Fibroblast of lung (primary cell): ENCODE measurements around the gene ANO7. TPM values are rescaled to one million over a fixed set of nuclear protein-coding genes. Genes with fewer than 3 reads are reported as not detected.

Experiments used
- DNase-seq, 2 donors: peaks; one replicate each; pipeline versions ENCODE4 v3.0.0 to v3.0.0-alpha.2; 2010; ENCODE audit warnings: low read depth in 2 of 2
- H2AFZ ChIP-seq: 2 replicates; pipeline ENCODE4 v1.5.1; 2012; ENCODE audit warnings: low read length, control low read depth, inconsistent platforms
- H3K27ac ChIP-seq: 2 replicates; pipeline ENCODE4 v1.5.1; 2011; ENCODE audit warnings: low read length, control low read depth; ENCODE audit not compliant: insufficient read depth
- H3K27me3 ChIP-seq: 2 replicates; pipeline ENCODE4 v1.5.1; 2011; ENCODE audit warnings: mild to moderate bottlenecking, low read length; ENCODE audit not compliant: control insufficient read depth, insufficient read depth
- H3K36me3 ChIP-seq: 2 replicates; pipeline ENCODE4 v1.5.1; 2011; ENCODE audit warnings: low read length; ENCODE audit not compliant: control insufficient read depth, insufficient read depth
- H3K4me1 ChIP-seq: 2 replicates; pipeline ENCODE4 v1.5.1; 2011; ENCODE audit warnings: low read length; ENCODE audit not compliant: control insufficient read depth, insufficient read depth; ENCODE audit errors: extremely low read depth
- H3K4me2 ChIP-seq: 2 replicates; pipeline ENCODE4 v1.5.1; 2011; ENCODE audit warnings: low read length, control low read depth; ENCODE audit not compliant: insufficient read depth; ENCODE audit errors: extremely low read depth
- H3K4me3 ChIP-seq, 4 experiments: fragments of 200-600 bp in 1 of 4; sonication (generic) in 1 of 4; replicated peaks in 1 of 4; 2 replicates each; pipeline ENCODE4 v1.5.1; 2011 to 2016; ENCODE audit warnings: low read length in 4 of 4, low read depth in 3 of 4, mild to moderate bottlenecking in 3 of 4, control low read depth in 2 of 4, inconsistent platforms in 1 of 4, mixed read lengths in 1 of 4; ENCODE audit not compliant: insufficient read depth in 1 of 4; ENCODE audit errors: control extremely low read depth in 1 of 4
- H3K79me2 ChIP-seq: 2 replicates; pipeline ENCODE4 v1.5.1; 2012; ENCODE audit warnings: mild to moderate bottlenecking, low read length, inconsistent platforms; ENCODE audit not compliant: control insufficient read depth, insufficient read depth
- H3K9ac ChIP-seq: 2 replicates; pipeline ENCODE4 v1.5.1; 2011; ENCODE audit warnings: mild to moderate bottlenecking, low read length, control low read depth; ENCODE audit not compliant: insufficient read depth
- H3K9me3 ChIP-seq: 2 replicates; pipeline ENCODE4 v1.5.1; 2012; ENCODE audit warnings: low read depth, low read length; ENCODE audit not compliant: control insufficient read depth, insufficient read depth
- H4K20me1 ChIP-seq: 2 replicates; pipeline ENCODE4 v1.5.1; 2011; ENCODE audit warnings: low read length; ENCODE audit not compliant: control insufficient read depth, insufficient read depth; ENCODE audit errors: extremely low read depth
- CTCF ChIP-seq, 2 donors: IDR thresholded peaks in 1 of 2; conservative IDR thresholded peaks in 1 of 2; 1 replicate in 1 of 2; 2 replicates in 1 of 2; pipeline ENCODE4 v1.5.1; 2011 to 2012; ENCODE audit warnings: low read length in 2 of 2, control low read depth in 1 of 2, inconsistent platforms in 1 of 2, low read depth in 1 of 2, mild to moderate bottlenecking in 1 of 2
- EZH2 ChIP-seq: IDR thresholded peaks from 2 replicates; pipeline ENCODE4 v1.5.1; 2012; ENCODE audit warnings: low read length, control low read depth, mild to moderate bottlenecking; ENCODE audit errors: missing control alignments
- polyA plus RNA-seq, 2 donors: library from polyadenylated mRNA; depleted of rRNA in 1 of 2; stranded (reverse) in 1 of 2; unstranded in 1 of 2; fragments of >200 nt; gene quantifications; 2 replicates each; pipeline ENCODE4 v1.2.1, GENCODE V29; 2011 to 2012; ENCODE audit warnings: missing spikeins in 1 of 2
- total RNA-seq: library from RNA; depleted of rRNA; stranded (reverse); fragments of >200 nt; gene quantifications from 2 replicates; pipeline ENCODE4 v1.2.1, GENCODE V29; 2014

Gene ANO7
- total and polyA plus RNA-seq, 2 donors (not counting 1 experiment from before 2014, with no cell fraction given): 0.50 TPM

- no peaks in the 10 kb centered on the region for H3K27me3 ChIP-seq
- H2AFZ ChIP-seq: no peak overlapping the region
- no peaks in the 10 kb centered on the region for H3K79me2 ChIP-seq
- TF ChIP-seq CTCF (conservative IDR thresholded peaks at IDR 0.05 in 1 of 2, IDR thresholded peaks at IDR 0.05 in 1 of 2; ENCODE audit: low read depth in 1 of 2, low read length in 2 of 2): no peak
- TF ChIP-seq EZH2: no peak
- H3K4me3 ChIP-seq: no peak overlapping the region
- no peaks in the 10 kb centered on the region for H4K20me1 ChIP-seq
- no peak overlapping the region for H3K9ac ChIP-seq
- no peak overlapping the region for H3K27ac ChIP-seq
- no peaks in the 10 kb centered on the region for H3K4me1 ChIP-seq
- no peak for DNase-seq
- no peaks in the 10 kb centered on the region for H3K36me3 ChIP-seq
- no peak overlapping the region for H3K4me2 ChIP-seq
- H3K9me3 ChIP-seq: no peaks in the 10 kb centered on the region
These were observed 797 bp downstream of the ANO7 start for GRCh38 chr2:241189093-241189855.

- Histone ChIP-seq H3K27me3 (no peaks in the 10 kb centered on the region), H3K9me3 (no peaks in the 10 kb centered on the region), H3K4me2 (no peak overlapping the region), H3K4me1 (no peaks in the 10 kb centered on the region), H3K27ac (no peak overlapping the region), H2AFZ (no peak overlapping the region), H3K9ac (no peak overlapping the region), H4K20me1 (no peaks in the 10 kb centered on the region), H3K79me2 (no peaks in the 10 kb centered on the region), H3K4me3 (no peak overlapping the region), H3K36me3 (no peaks in the 10 kb centered on the region)
- TF ChIP-seq CTCF (conservative IDR thresholded peaks at IDR 0.05 in 1 of 2, IDR thresholded peaks at IDR 0.05 in 1 of 2; ENCODE audit: low read depth in 1 of 2, low read length in 2 of 2): no peak
- no peak for TF ChIP-seq EZH2
- no peak for DNase-seq
These were observed 1.4 kb downstream of the ANO7 start for GRCh38 chr2:241189856-241190201.

DNA sequence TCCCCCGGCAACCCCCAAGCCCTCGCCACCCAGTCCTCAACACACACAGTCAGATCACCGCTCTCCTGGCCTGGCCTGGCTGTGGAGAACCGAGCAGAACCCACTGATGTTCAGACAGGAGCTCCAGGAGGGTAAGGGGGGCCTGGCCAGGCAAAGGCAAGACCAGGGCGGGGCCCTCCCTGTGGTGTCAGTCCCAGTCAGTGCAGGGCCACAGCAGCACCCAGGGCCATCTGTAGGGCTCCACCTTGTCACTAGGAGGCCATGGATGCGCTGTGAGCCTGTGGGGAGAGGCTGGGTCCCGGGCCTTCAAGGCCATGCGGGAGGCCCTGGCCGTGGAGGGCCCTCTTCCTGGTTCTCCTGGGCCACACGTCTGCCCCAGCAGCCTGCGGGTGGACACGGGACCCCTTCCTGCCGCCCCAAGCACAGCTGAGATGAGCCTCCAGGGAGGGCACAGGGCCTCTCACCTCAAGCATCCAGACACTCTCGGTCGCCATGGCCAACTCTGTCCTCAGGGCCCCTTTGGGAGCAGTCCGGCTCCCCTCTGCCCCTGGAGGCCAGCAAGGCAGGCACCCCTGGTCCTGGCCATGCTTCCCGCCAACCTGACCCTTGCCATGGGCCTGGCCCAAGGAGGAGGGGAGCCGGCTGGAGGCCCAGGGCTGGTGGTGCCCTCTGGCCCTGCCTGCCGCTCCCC lies 2.0 kb downstream of the ANO7 start:
- Histone ChIP-seq H3K27ac (no peak overlapping the region), H4K20me1 (no peaks in the 10 kb centered on the region), H3K36me3 (no peaks in the 10 kb centered on the region), H3K9ac (no peak overlapping the region), H3K27me3 (no peaks in the 10 kb centered on the region), H3K79me2 (no peaks in the 10 kb centered on the region), H3K9me3 (no peaks in the 10 kb centered on the region), H2AFZ (no peak overlapping the region), H3K4me3 (no peak overlapping the region), H3K4me2 (no peak overlapping the region), H3K4me1 (no peaks in the 10 kb centered on the region)
- DNase-seq: no peak
- TF ChIP-seq CTCF (conservative IDR thresholded peaks at IDR 0.05 in 1 of 2, IDR thresholded peaks at IDR 0.05 in 1 of 2; ENCODE audit: low read depth in 1 of 2, low read length in 2 of 2) (no peak), EZH2 (no peak)
